Testis (tissue), 3 donors: Measurements from ENCODE around the gene CUX1. TPM values are rescaled to one million over a fixed set of nuclear protein-coding genes. Genes with fewer than 3 reads are reported as not detected.

Experiments used
- DNase-seq: peaks from one replicate; pipeline ENCODE4 v3.0.0-alpha.2; 2019
- H3K27ac ChIP-seq, 2 donors: fragments of 200-600 bp; sonication (generic); one replicate each; pipeline ENCODE4 v1.5.1; 2019
- H3K27me3 ChIP-seq: fragments of 200-600 bp; sonication (generic); one replicate; pipeline ENCODE4 v1.5.1; 2019
- H3K36me3 ChIP-seq: fragments of 200-600 bp; sonication (generic); one replicate; pipeline ENCODE4 v1.5.1; 2017; ENCODE audit warnings: low read depth; ENCODE audit errors: missing control alignments
- H3K4me1 ChIP-seq: fragments of 200-600 bp; sonication (generic); one replicate; pipeline ENCODE4 v1.5.1; 2019
- H3K4me3 ChIP-seq, 2 donors: fragments of 200-600 bp; sonication (generic); one replicate each; pipeline ENCODE4 v1.5.1; 2017 to 2019
- H3K9me3 ChIP-seq: fragments of 200-600 bp; sonication (generic); one replicate; pipeline ENCODE4 v1.5.1; 2017
- CTCF ChIP-seq, 3 experiments: fragments of 450-650 bp in 2 of 3; fragments of 200-600 bp in 1 of 3; sonication (generic) in 1 of 3; IDR thresholded peaks; one replicate each; pipeline ENCODE4 v1.5.1; 2016 to 2019; ENCODE audit warnings: antibody characterized with exemption in 3 of 3, mild to moderate bottlenecking in 2 of 3, moderate library complexity in 1 of 3
- POLR2A ChIP-seq: fragments of 450-650 bp; IDR thresholded peaks from one replicate; pipeline ENCODE4 v1.6.1; 2017; ENCODE audit warnings: antibody characterized with exemption, mild to moderate bottlenecking, moderate library complexity
- WGBS, 2 donors: methylation state at CpG; one replicate each; pipeline ENCODE4 v1.1.5; 2018; 5-methylcytosine and 5-hydroxymethylcytosine counted together
- intact Hi-C: fragments of 100-400 bp; cut with DNase I; formaldehyde crosslinking; loops from one replicate; pipeline ENCODE4 v1.15.1; 2023; ENCODE audit warnings: low total_unique reads
- polyA plus RNA-seq: library from polyadenylated mRNA; stranded (reverse); fragments of 350-450 nt; fragmentation: Illumina TruSeq; extraction: RNeasy Lipid Tissue Mini Kit (QIAGEN cat#74804); gene quantifications from one replicate; pipeline ENCODE4 v1.2.3, GENCODE V29; 2014; ENCODE audit warnings: low read depth, low replicate concordance; ENCODE audit not compliant: insufficient read depth
- total RNA-seq, 2 donors: library from RNA; depleted of rRNA; stranded (reverse); fragments of >200 nt; gene quantifications; one replicate each; pipeline ENCODE4 v1.2.3, GENCODE V29; 2016

CUX1 gene
- total and polyA plus RNA-seq, 3 donors from 2014 or later: 30.8 to 46.3 (median 43.1) TPM

- Histone ChIP-seq H3K36me3 (no peaks in the 10 kb centered on the region), H3K27ac (no peak overlapping the region), H3K4me1 (no peaks in the 10 kb centered on the region), H3K4me3 (no peak overlapping the region), H3K9me3 (no peaks in the 10 kb centered on the region), H3K27me3 (no peaks in the 10 kb centered on the region)
- intact Hi-C loops: no loop called here
- 93 to 96% methylated on average over 7 of the region's 7 CpGs for WGBS, 2 donors
- TF ChIP-seq POLR2A (no peak), CTCF (IDR thresholded peaks at IDR 0.05) (no peak)
- no peak for DNase-seq
These were observed 79.5 kb downstream of the CUX1 start for GRCh38 chr7:101896941-101897340.

- Histone ChIP-seq H3K36me3 (no peaks in the 10 kb centered on the region), H3K27me3 (no peaks in the 10 kb centered on the region), H3K9me3 (no peaks in the 10 kb centered on the region), H3K4me3 (no peak overlapping the region), H3K4me1 (no peaks in the 10 kb centered on the region), H3K27ac (no peak overlapping the region)
- TF ChIP-seq CTCF (IDR thresholded peaks at IDR 0.05) (no peak), POLR2A (no peak)
- DNase-seq: no peak
- intact Hi-C loops: no loop called here
- 86 to 88% methylated on average over 10 of the region's 10 CpGs for WGBS, 2 donors
These were observed 80.7 kb downstream of the CUX1 start for GRCh38 chr7:101898106-101898505.

GRCh38 chr7:101899616-101900015, 82.2 kb downstream of the CUX1 start:
- Histone ChIP-seq H3K9me3 (no peaks in the 10 kb centered on the region), H3K4me1 (no peaks in the 10 kb centered on the region), H3K27ac (no peak overlapping the region), H3K27me3 (no peaks in the 10 kb centered on the region), H3K4me3 (no peak overlapping the region), H3K36me3 (no peaks in the 10 kb centered on the region)
- no peak for DNase-seq
- intact Hi-C loops: no loop called here
- WGBS, 2 donors: 71 to 77% methylated on average over 7 of the region's 7 CpGs
- no peak for TF ChIP-seq POLR2A
- no peak for TF ChIP-seq CTCF (IDR thresholded peaks at IDR 0.05)

- TF ChIP-seq CTCF (IDR thresholded peaks at IDR 0.05): no peak
- no peak for TF ChIP-seq POLR2A
- H3K9me3 ChIP-seq: no peaks in the 10 kb centered on the region
- intact Hi-C loops: no loop called here
- no peaks in the 10 kb centered on the region for H3K27me3 ChIP-seq
- no peak for DNase-seq
- H3K4me1 ChIP-seq: no peaks in the 10 kb centered on the region
- H3K36me3 ChIP-seq: no peaks in the 10 kb centered on the region
- 76 to 84% methylated on average over 15 to 18 of the region's 18 CpGs for WGBS, 2 donors
- no peak overlapping the region for H3K27ac ChIP-seq
- H3K4me3 ChIP-seq: no peak overlapping the region
These were observed 82.7 kb downstream of the CUX1 start for GRCh38 chr7:101900103-101900502.

GRCh38 chr7:101901661-101902491, 84.5 kb downstream of the CUX1 start:
- DNase-seq: no peak
- TF ChIP-seq CTCF (IDR thresholded peaks at IDR 0.05) (no peak), POLR2A (no peak)
- WGBS, 2 donors: 78 to 80% methylated on average over 16 to 20 of the region's 20 CpGs
- H3K4me3 ChIP-seq: no peak overlapping the region
- H3K4me1 ChIP-seq: no peaks in the 10 kb centered on the region
- no peaks in the 10 kb centered on the region for H3K27me3 ChIP-seq
- H3K36me3 ChIP-seq: no peaks in the 10 kb centered on the region
- intact Hi-C loops: no loop called here
- H3K27ac ChIP-seq: no peak overlapping the region
- no peaks in the 10 kb centered on the region for H3K9me3 ChIP-seq
